ENCODE data around the gene CAB39.

The CAB39 gene

GRCh38 chr2:230787101-230787500 lies 74.5 kb downstream of the CAB39 start:
- no peak for DNase-seq

- no peak for DNase-seq
Observed at GRCh38 chr2:230788554-230789175, 76.0 kb downstream of the CAB39 start.

GRCh38 chr2:230790981-230791380 lies 78.3 kb downstream of the CAB39 start:
- DNase-seq: no peak

GRCh38 chr2:230793572-230794359 lies 81.1 kb downstream of the CAB39 start:
- DNase-seq: no peak

- no peak for DNase-seq
Observed at GRCh38 chr2:230794497-230794896, 81.9 kb downstream of the CAB39 start.

GRCh38 chr2:230795856-230796255 lies 83.2 kb downstream of the CAB39 start:
- no peak for DNase-seq

GRCh38 chr2:230796280-230796862 lies 83.7 kb downstream of the CAB39 start:
- DNase-seq: no peak

- DNase-seq: no peak
Observed at GRCh38 chr2:230797515-230798495, 85.2 kb downstream of the CAB39 start.

GRCh38 chr2:230798769-230799399 lies 86.2 kb downstream of the CAB39 start:
- no peak for DNase-seq

GRCh38 chr2:230805353-230806017 lies 92.8 kb downstream of the CAB39 start:
- DNase-seq: no peak

- DNase-seq: no peak
Observed at GRCh38 chr2:230807729-230808128, 95.1 kb downstream of the CAB39 start.

GRCh38 chr2:230809015-230809414 lies 96.4 kb downstream of the CAB39 start:
- DNase-seq: no peak

GRCh38 chr2:230809677-230810251 lies 97.1 kb downstream of the CAB39 start:
- DNase-seq: no peak

GRCh38 chr2:230811508-230811907 lies 98.9 kb downstream of the CAB39 start:
- DNase-seq: no peak

GRCh38 chr2:230812033-230812432 lies 99.4 kb downstream of the CAB39 start:
- DNase-seq: no peak

- DNase-seq: no peak
Observed at GRCh38 chr2:230814616-230815015, 102.0 kb downstream of the CAB39 start.

- DNase-seq: no peak
Observed at GRCh38 chr2:230815088-230815487, 102.4 kb downstream of the CAB39 start.

- DNase-seq: no peak
Observed at GRCh38 chr2:230816735-230817134, 104.1 kb downstream of the CAB39 start.

GRCh38 chr2:230819433-230819832 lies 106.8 kb downstream of the CAB39 start:
- no peak for DNase-seq

GRCh38 chr2:230821261-230821990 lies 108.8 kb downstream of the CAB39 start:
- no peak for DNase-seq
